NCI-H187 (cell line): ENCODE results near the gene AQR.
"Not testable (repeated sequence)": the region's sequence is repeated elsewhere in the genome, so short reads cannot be mapped to it uniquely, and the experiment has no call there.

Source experiments
- DNase-seq, 2 experiments: peaks; one replicate each; lab custom pipeline; 2025; lab: John Stamatoyannopoulos, UW

AQR gene

GRCh38 chr15:34969340-34970097, at the start of gene AQR:
Gene AQR (minus strand): TSS chr15:34969742. CDS start chr15:34969613, 129 bp downstream.
- peak; percentile 69 to 76 for DNase-seq

- no peak for DNase-seq
Measured at GRCh38 chr15:35014241-35014640, 44.7 kb upstream of the AQR start.

DNA sequence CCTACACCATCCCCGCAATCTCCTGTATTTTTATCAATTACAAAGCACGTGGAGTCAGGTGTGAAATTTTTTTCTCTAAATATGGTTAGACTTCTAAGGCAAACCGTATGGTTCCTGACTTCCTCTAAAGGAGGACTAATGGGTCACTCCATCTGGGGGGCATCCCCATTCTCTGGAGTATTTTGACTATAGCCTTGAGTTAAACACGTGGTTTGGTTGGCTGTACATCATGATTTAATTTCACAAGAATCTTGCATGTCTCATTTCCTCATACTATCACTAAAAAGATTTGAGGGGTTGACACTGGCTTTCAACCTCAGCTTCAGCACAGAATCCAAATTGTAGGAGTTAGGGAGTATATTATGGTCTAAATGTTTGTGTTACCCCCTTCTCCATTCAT, 43.8 kb upstream of the AQR start:
- DNase-seq = no peak

DNA sequence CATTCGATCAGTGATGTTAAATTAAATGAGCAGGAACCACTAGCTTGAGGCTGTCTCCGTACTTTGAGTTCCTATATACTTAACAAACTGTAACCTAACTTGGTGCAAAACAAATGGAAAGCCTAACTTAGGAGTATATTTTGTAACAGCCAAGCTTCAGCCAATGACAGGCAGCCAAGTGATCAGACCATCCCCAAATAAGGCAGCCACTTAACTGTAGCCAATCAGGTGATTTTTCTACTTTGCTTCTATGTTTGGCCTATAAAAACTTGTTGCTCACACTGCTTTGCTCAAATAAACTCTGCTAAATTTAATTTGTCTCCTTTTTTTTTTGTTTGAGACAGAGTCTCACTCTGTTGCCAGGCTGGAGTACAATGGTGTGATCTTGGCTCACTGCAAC, 37.9 kb upstream of the AQR start:
- DNase-seq = no peak

DNA sequence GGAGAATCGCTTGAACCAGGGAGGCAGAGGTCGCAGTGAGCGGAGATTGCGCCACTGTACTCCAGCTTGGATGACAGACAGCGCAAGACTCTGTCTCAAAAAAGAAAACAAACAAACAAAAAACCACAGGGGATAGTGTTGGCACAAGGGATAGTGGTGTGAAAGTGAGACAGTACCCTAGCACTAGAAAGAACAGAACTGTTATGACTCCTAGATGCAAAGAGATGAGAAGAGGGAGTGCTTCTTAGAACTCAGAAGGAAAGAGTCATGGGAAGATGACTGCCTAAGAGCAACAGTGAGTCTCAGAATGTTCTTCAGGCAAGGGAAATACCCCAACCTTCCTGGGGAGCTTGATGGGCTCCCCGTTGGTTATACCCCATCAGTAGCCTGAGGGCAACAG, 36.4 kb upstream of the AQR start:
- DNase-seq = no peak

- no peak for DNase-seq
Measured at GRCh38 chr15:35003928-35004327, 34.4 kb upstream of the AQR start.

DNA sequence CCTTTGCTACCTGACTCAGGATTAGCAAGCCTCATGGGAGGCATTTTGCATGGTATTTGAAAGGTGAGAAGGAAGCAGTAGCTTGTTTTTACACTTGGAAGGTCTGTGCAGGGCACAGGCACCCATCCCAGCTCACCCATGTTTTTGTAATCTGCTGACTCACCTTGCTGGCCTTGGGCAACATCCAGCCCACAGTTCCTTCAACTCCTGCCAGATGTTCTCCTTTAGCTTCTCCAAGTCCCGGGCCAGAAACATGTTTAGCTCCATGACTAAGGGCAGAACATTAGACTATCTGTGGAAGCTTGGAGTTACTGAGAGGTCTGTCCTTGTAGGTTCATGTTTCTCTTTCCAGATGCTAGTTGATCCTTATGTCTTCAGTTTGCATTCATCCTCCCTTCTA, 31.0 kb upstream of the AQR start:
- DNase-seq = no peak

DNA sequence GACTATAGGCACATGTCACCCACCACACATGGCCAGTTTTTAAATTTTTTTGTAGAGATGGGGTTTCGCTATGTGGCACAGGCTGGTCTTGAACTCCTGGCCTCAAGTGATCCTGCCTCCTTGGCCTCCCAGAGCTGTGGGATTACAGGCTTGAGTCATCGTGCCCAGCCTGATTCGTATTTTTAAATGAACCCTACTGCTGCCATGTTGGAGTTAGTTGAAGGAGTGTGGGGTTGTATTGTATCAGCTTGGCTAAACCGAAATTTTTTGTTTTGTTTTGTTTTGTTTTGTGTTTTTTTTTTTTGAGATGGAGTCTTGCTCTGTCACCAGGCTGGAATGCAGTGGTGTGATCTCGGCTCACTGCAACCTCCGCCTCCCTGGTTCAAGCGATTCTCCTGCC, 30.4 kb upstream of the AQR start:
- DNase-seq = no peak

- no peak for DNase-seq
Measured at GRCh38 chr15:34994925-34995324, 25.4 kb upstream of the AQR start.

- no peak for DNase-seq
Measured at GRCh38 chr15:34993877-34994276, 24.3 kb upstream of the AQR start.

- no peak for DNase-seq
Measured at GRCh38 chr15:34993412-34993811, 23.9 kb upstream of the AQR start.

DNA sequence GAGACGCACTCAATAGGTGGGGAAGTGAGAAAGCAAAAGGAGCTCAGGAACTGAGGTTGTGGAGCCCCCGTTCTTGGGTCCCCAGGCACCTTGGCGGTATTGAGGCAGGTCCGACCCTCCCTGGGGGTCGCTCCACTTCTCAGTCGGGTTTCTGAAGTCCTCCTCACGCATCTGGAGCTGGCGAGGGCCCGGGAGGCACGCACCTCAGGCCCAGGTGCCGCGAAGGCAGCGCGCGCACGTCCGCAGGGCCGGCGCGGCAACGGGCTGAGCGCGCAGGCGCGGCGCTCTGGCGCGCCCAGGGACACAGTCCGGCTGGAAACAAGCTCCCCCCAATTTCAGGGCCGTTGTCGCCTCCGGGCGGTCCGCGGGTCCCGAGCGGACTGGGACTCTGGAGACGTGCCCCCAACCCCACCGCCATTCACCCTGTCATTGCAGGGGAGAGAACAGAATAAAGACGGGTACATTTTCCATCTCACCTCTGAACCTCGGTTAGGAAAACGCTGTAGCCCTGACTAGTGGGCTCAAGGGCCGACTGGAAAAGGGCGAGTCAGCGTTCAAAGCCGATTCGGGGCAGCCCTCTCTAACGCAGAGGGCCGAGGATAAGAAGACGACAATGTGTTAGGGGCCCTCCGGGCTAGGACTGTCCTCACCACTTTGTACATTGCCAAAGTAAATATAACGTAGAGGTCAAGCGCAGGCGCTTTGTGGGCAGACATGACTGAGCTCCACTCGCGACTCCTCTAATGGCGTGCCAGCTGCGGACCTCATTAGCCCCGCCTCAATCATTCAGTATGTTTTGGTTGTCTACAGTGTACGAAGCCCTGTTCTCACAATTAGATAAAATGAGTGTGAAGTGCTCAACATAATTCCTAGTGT, 18.7 kb upstream of the AQR start, which contains the start of gene ZNF770:
TSS of gene ZNF770 (minus strand) at position 261 of the 876 bp plus-strand sequence. CDS start 4,853 bp downstream, outside the sequence.
- peak in 1 of 2 experiments; percentile 71 for DNase-seq

GRCh38 chr15:34987609-34988026, 18.1 kb upstream of the AQR start:
- no peak for DNase-seq

DNA sequence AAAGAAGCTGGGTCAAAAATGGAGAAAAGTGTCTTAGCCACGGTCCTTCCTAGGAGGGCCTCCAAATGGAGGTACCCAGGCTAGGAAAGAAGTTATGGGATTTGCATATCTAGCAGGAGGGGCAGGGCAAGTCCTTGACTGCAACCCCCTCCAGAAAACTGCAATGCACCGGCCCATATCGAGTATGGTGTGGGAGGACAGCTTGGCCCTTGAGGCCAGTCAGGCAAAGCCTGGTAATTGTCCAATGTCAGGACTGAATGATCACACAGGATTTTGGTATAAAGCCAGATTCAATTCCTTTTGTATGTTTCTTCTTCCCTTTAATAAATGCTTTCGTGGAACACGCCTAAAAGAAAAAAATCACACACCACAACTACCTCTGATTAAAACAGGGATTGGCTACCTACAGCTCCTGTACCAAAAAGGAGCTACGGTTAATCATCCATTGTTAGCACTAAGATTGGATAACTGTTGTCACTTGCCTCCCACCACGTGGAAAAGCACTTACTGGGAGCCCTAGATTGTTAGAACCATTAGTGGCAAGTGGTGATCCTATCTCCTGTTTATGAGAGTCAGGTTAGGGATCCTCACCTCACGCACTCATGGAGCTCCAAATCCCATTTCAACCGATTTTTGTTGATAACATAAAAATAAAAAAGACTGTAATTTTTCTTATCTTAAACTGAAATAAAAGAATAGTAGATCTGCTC, 17.4 kb upstream of the AQR start:
- DNase-seq = no peak

DNA sequence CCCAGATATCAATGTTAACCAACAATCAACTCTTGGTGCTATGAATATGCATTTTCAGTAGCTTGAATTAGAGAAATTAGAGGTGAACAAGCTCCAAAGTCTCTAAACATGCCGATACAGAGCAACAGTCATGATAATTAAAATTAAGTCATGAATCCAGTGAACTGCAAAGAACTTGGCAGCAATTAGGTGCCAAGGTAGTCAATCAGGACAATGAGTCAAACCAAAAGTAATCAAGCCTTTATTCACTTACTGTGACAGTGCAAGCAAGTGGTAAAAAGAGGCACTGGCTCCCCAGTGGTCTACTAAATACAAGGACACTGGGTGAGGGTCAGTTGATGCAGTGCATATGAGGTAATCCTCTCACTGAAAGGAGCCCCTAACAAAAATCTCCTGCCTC, 16.8 kb upstream of the AQR start:
- no peak for DNase-seq

DNA sequence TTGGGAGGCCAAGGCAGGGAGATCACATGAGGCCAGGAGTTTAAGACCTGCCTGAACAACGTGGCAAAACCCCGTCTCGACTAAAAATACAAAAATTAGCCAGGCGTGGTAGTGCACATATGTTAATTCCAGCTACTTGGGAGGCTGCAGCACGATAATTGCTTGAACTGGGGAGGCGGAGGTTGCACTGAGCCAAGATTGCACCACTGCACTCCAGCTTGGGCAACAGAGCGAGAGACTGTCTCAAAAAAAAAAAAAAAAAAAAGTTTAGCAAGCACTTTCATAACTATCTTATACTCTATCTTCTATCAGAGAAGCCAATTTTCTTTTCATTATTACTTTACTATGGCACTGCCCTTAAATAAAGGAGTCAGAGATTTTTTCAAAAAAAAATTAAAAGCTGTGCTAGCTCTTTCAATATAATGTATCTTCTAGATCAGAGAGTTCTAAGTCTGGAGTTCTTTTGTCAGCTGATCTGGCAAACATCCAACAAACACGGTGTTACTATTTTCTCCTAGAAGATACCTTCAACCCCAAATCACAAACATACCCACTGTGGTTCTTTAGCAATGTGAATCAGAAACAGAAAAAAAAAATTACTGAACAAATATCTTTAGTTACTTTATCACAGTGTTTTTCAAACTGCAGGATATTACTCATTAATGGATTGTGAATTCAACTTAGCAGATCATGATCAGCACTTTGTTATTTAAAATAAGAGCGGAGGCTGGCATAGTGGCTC, 15.5 kb upstream of the AQR start:
- no peak for DNase-seq

GRCh38 chr15:34976743-34977142, 7.2 kb upstream of the AQR start:
- no peak for DNase-seq

GRCh38 chr15:34976073-34976472, 6.5 kb upstream of the AQR start:
- no peak for DNase-seq

DNA sequence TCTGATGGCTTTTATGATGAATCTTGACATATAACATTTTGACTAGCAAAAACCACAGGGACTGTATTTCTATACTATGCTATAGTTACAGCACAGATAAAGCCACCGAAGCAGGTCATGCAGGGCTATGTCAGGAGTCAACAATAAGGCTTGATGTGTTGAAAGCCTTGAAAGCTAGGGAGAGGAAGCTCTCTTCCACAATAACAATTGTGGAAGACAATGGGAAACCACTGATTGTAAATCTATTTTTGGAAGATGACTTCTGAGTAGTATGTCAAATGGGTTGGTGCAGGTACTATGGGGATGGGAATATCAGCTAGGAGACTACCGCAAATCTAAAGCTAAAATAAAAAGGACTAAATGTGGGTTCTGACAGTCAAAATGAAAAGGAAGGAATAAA, 4.0 kb upstream of the AQR start:
- no peak for DNase-seq

- not testable (repeated sequence) for DNase-seq
Measured at GRCh38 chr15:34970098-34970643, 629 bp upstream of the AQR start.

DNA sequence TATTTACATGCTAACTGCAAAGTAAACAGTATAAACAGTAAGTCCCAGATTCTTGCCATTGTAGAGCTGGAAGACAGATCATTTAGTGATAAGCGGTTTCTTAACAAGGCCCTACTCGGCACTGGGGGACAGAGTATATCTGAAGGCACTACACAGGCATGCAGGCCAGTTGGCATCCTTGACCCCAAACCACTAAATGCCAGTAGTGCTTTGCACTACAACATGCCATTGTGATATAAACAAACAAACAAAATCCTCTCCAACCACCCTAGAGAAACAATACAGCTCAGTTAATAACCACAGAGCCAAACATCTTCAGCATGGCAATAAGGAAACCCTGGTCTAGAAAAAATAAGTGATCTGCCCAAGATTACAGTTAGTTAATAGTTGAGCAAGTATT, 5.3 kb downstream of the AQR start:
- DNase-seq = no peak
